Purkinje cell (primary cell): Measurements from ENCODE around the gene PRAMEF17. TPM values are rescaled to one million over a fixed set of nuclear protein-coding genes. Genes with fewer than 3 reads are reported as not detected.

Experiments
- polyA plus RNA-seq: library from polyadenylated mRNA; unstranded; fragments of >200 nt; fragmentation: Nextera tagmentation; gene quantifications from 2 replicates; pipeline ENCODE4 v1.2.1, GENCODE V29; 2014

Gene PRAMEF17, protein sequence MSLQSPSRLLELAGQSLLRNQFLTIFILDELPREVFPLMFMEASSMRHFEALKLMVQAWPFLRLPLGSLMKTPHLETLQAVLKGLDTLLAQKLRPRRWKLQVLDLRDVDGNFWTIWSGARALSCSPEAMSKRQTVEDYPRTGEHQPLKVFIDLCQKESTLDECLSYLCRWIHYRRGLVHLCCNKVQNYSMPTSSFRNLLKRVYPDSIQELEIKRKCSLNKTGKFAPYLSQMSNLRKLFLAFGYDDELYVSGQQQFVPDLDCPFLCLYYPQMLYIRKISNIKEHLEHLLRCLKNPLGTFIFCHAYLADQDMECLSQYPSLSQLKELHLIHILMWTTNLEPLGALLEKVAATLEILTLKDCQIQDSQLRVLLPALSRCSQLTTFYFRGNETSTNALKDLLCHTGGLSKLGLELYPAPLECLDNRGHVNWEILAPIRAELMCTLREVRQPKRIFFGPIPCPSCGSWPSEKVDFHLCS
- polyA plus RNA-seq: not detected in 2 replicates

DNA sequence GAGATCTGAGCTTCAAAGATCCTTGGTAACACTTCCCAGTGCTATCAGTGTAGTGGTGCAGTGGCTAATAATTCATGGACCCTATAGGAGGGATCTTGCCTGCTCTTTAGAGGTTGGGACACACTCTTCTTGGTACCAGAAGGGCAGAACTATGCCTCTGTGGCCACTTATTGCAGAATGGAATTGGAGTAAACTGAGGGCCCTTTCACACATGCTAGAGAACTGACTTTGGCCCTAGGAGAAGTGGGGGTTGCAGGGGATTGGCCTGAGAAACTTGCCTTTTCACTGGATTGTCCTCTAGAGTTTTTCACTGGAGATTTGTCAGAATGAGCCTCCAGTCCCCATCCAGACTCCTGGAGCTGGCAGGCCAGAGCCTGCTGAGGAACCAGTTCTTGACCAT is at the start of gene PRAMEF17:
Gene PRAMEF17, plus strand, starts transcription at position 301 of the 400 bp plus-strand sequence. Its CDS starts 26 bp downstream, at position 327.

DNA sequence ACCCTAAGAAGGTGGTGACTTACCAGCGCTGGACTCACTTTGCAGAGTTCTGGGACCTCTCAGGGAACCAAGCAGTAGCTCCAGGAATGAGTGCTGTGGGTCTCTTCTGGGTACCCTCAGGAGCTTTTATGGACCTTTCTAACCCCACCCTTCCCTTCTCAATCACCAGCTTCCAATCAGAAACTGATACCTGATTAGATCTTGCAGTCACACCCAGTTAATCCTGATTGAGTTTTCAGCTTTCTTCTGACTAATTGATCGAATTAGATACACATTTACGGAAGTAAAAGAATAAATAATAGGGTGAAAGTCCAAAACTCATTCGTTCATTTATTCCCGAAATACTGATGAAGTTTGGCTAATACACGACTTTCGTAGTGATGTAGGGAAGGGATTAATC is 42.4 kb upstream of the PRAMEF17 start, which contains the start of gene PRAMEF14:
Gene PRAMEF14, minus strand, starts transcription at position 101 of the 400 bp plus-strand sequence. CDS start 1,820 bp downstream, outside the sequence.

DNA sequence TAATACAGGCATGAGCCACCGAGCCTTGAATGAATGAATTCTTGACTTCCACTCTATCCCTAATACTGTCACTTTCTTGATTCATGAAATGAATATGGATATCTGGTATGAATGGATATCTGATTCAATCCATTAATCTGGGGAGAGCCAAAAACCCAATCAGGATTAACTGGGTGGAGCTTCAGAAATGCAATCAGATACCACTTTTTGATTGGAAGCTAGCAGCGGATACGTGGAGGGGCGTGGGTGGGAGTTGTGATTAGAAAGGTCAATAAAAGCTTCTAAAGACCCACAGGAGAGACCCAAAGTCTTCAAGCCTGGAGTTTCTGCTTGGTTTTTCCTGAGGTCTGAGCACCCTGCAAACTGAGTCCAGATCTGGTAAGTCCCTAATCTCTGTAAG is 20.7 kb downstream of the PRAMEF17 start, which contains the start of gene PRAMEF20:
Gene PRAMEF20, plus strand, starts transcription at position 301 of the 400 bp plus-strand sequence. CDS start 5,905 bp downstream, outside the sequence.

Other genes starting within 250 kb of the PRAMEF17 start
- gene PRAMEF26, start 233.6 kb upstream of the PRAMEF17 start, polyA plus RNA-seq: not detected in 2 replicates
- gene HNRNPCL4, start 224.0 kb upstream of the PRAMEF17 start, polyA plus RNA-seq: not detected in 2 replicates
- not detected in 2 replicates for gene PRAMEF9, start 217.8 kb upstream of the PRAMEF17 start, polyA plus RNA-seq
- not detected in 2 replicates for gene PRAMEF13, start 188.2 kb upstream of the PRAMEF17 start, polyA plus RNA-seq
- gene PRAMEF18, start 163.5 kb upstream of the PRAMEF17 start, polyA plus RNA-seq: not detected in 2 replicates
- gene PRAMEF5, start 135.4 kb upstream of the PRAMEF17 start, polyA plus RNA-seq: not detected in 2 replicates
- gene PRAMEF8, start 104.5 kb upstream of the PRAMEF17 start, polyA plus RNA-seq: not detected in 2 replicates
- not detected in 2 replicates for gene PRAMEF33, start 86.1 kb upstream of the PRAMEF17 start, polyA plus RNA-seq
- not detected in 2 replicates for gene PRAMEF15, start 74.1 kb upstream of the PRAMEF17 start, polyA plus RNA-seq
- gene PRAMEF14, start 42.5 kb upstream of the PRAMEF17 start, polyA plus RNA-seq: not detected in 2 replicates
- not detected in 2 replicates for gene PRAMEF19, start 17.7 kb upstream of the PRAMEF17 start, polyA plus RNA-seq
- not detected in 2 replicates for gene PRAMEF20, start 20.8 kb downstream of the PRAMEF17 start, polyA plus RNA-seq
- not detected in 2 replicates for gene LRRC38, start 124.4 kb downstream of the PRAMEF17 start, polyA plus RNA-seq
- gene PDPN, start 194.2 kb downstream of the PRAMEF17 start, polyA plus RNA-seq: 4.1 TPM in 2 replicates